GM23338 (cell line): Measurements from ENCODE around the gene DNASE1L1. TPM values are rescaled to one million over a fixed set of nuclear protein-coding genes. Genes with fewer than 3 reads are reported as not detected.

Source experiments
- ATAC-seq: fragments of 200-7000 bp; cut with Tn5 transposase; 3 replicates; pipeline ENCODE4 v1.9.1; 2020
- DNase-seq: peaks from one replicate; pipeline ENCODE4 v3.0.0-alpha.2; 2015; ENCODE audit warnings: low spot score
- H2AFZ ChIP-seq: fragments of 200-600 bp; sonication (generic); 2 replicates; pipeline ENCODE4 v1.8.0; 2016; ENCODE audit warnings: antibody characterized with exemption, mild to moderate bottlenecking, moderate library complexity
- H3F3A ChIP-seq: fragments of 200-600 bp; sonication (generic); replicated peaks from 2 replicates; pipeline ENCODE4 v1.8.0; 2017; ENCODE audit warnings: antibody characterized with exemption, mixed run types, low read depth
- H3K27ac ChIP-seq: fragments of 200-600 bp; sonication (generic); 2 replicates; pipeline ENCODE4 v1.6.1; 2016; ENCODE audit warnings: low read depth
- H3K27me3 ChIP-seq: fragments of 200-600 bp; sonication (generic); 2 replicates; pipeline ENCODE4 v1.8.0; 2016; ENCODE audit warnings: mild to moderate bottlenecking, mixed run types, moderate library complexity; ENCODE audit not compliant: insufficient read depth
- H3K36me3 ChIP-seq: fragments of 200-600 bp; sonication (generic); 2 replicates; pipeline ENCODE4 v1.8.0; 2016; ENCODE audit warnings: mild to moderate bottlenecking; ENCODE audit not compliant: insufficient read depth
- H3K4me1 ChIP-seq: fragments of 200-600 bp; sonication (generic); 2 replicates; pipeline ENCODE4 v1.8.0; 2016; ENCODE audit warnings: mild to moderate bottlenecking, moderate library complexity; ENCODE audit not compliant: insufficient read depth
- H3K4me2 ChIP-seq: fragments of 200-600 bp; sonication (generic); 2 replicates; pipeline ENCODE4 v1.7.1; 2017; ENCODE audit warnings: mixed run types
- H3K4me3 ChIP-seq: fragments of 200-600 bp; sonication (generic); 2 replicates; pipeline ENCODE4 v1.6.1; 2016; ENCODE audit warnings: mixed run types
- H3K79me2 ChIP-seq: fragments of 200-600 bp; sonication (generic); replicated peaks from 2 replicates; pipeline ENCODE4 v1.8.0; 2017; ENCODE audit warnings: mild to moderate bottlenecking; ENCODE audit not compliant: insufficient read depth
- H3K9me2 ChIP-seq: fragments of 200-600 bp; sonication (generic); 2 replicates; pipeline ENCODE4 v1.8.0; 2017; ENCODE audit not compliant: insufficient read depth
- H4K20me1 ChIP-seq: fragments of 200-600 bp; sonication (generic); replicated peaks from 2 replicates; pipeline ENCODE4 v1.8.0; 2017; ENCODE audit warnings: mild to moderate bottlenecking; ENCODE audit not compliant: insufficient read depth
- H3K27ac Mint-ChIP-seq: 2 replicates; pipeline ENCODE4 v1.8.0; 2020; ENCODE audit warnings: inconsistent platforms, mild to moderate bottlenecking, moderate library complexity, mixed read lengths
- H3K27me3 Mint-ChIP-seq: 3 replicates; pipeline ENCODE4 v1.8.0; 2022; ENCODE audit warnings: low read depth, mild to moderate bottlenecking, moderate library complexity, mixed read lengths, inconsistent platforms; ENCODE audit not compliant: insufficient read depth, poor library complexity
- H3K36me3 Mint-ChIP-seq: 3 replicates; pipeline ENCODE4 v1.8.0; 2021; ENCODE audit warnings: low read depth, mild to moderate bottlenecking, inconsistent platforms, moderate library complexity, mixed read lengths
- H3K4me1 Mint-ChIP-seq: 3 replicates; pipeline ENCODE4 v1.8.0; 2020; ENCODE audit warnings: mild to moderate bottlenecking, inconsistent platforms, mixed read lengths
- H3K4me3 Mint-ChIP-seq: 3 replicates; pipeline ENCODE4 v1.8.0; 2021; ENCODE audit warnings: moderate library complexity, mild to moderate bottlenecking, inconsistent platforms, mixed read lengths
- H3K9me3 Mint-ChIP-seq: 3 replicates; pipeline ENCODE4 v1.8.0; 2020; ENCODE audit warnings: moderate library complexity, mild to moderate bottlenecking, inconsistent platforms, mixed read lengths
- EZH2phosphoT487 ChIP-seq: fragments of 200-600 bp; sonication (generic); IDR thresholded peaks from one replicate; pipeline ENCODE4 v1.8.1; 2018; ENCODE audit warnings: antibody characterized with exemption; ENCODE audit not compliant: unreplicated experiment
- JUNB ChIP-seq: IDR thresholded peaks from one replicate; pipeline ENCODE4 v1.6.1; 2016; ENCODE audit warnings: antibody characterized with exemption; ENCODE audit not compliant: unreplicated experiment
- NANOG ChIP-seq: IDR thresholded peaks from 2 replicates; pipeline ENCODE4 v1.6.1; 2016; ENCODE audit warnings: antibody characterized with exemption, borderline replicate concordance
- STAT1 ChIP-seq: IDR thresholded peaks from one replicate; pipeline ENCODE4 v1.6.1; 2016; ENCODE audit warnings: antibody characterized with exemption; ENCODE audit not compliant: unreplicated experiment
- ZNF114 ChIP-seq: fragments of 250-450 bp; sonication (Bioruptor Pico); IDR thresholded peaks from 2 replicates; pipeline ENCODE4 v1.5.0; 2020; ENCODE audit warnings: mild to moderate bottlenecking, moderate library complexity
- polyA plus RNA-seq: library from polyadenylated mRNA; unstranded; fragments of >200 nt; fragmentation: Nextera tagmentation; extraction: Ambion mirVana; gene quantifications from 2 replicates; pipeline ENCODE4 v1.2.1, GENCODE V29; 2016
- total RNA-seq: library from RNA; depleted of rRNA; stranded (reverse); fragments of >200 nt; shearing (Covaris generic); gene quantifications from 2 replicates; pipeline ENCODE4 v1.2.3, GENCODE V29; 2014
- TF ChIP-seq, protein P1 (sequence below), 2 experiments: fragments of 200-600 bp in 1 of 2; sonication (generic) in 1 of 2; conservative IDR thresholded peaks; 2 replicates each; pipeline versions ENCODE4 v1.5.1 to v1.6.1; 2016 to 2017; ENCODE audit warnings: antibody characterized with exemption in 2 of 2, low read depth in 2 of 2, mild to moderate bottlenecking in 2 of 2, moderate library complexity in 1 of 2
- TF ChIP-seq, protein P2 (sequence below): fragments of 250-450 bp; sonication (Bioruptor Pico); IDR thresholded peaks from 2 replicates; pipeline ENCODE4 v1.5.0; 2020; ENCODE audit warnings: mild to moderate bottlenecking, moderate library complexity
- TF ChIP-seq, protein P3 (sequence below): IDR thresholded peaks from one replicate; pipeline ENCODE4 v1.6.1; 2018; ENCODE audit warnings: antibody characterized with exemption; ENCODE audit not compliant: unreplicated experiment

DNASE1L1 gene
- total and polyA plus RNA-seq, 2 experiments from 2014 or later, result 3.3 to 16.1 TPM

DNA sequence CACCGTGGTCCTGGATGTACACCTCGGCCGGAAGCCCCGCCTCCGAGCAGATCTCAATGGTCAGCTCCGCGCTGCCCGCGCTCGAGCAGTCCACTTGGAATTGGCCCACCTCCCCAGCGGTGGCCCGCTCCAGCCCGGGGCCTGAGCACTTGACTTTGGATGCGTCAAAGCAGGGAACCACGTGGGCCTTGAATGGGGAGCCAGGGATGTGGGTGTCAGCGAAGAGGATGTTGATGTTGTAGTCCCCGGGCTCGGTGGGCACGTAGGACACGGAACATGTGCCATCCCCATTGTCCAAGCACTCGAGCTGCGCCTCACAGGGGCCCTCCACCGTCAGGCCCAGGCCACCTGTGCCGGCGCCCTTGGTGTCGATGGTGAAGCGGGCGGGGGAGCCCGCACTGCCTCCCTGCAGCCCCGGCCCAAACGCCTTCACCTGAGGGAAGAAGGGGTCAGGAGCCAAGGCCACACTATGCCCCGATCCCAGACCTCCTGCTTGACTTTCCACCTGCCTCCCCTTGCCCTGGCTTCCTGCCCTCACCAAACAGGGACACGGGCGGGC lies 48.8 kb downstream of the DNASE1L1 start:
- no peak overlapping the region for H3K27ac Mint-ChIP-seq
- Histone ChIP-seq H3K4me3 (no peak overlapping the region), H3K27ac (no peak overlapping the region), H3F3A (no peaks in the 10 kb centered on the region), H3K9me2 (no peaks in the 10 kb centered on the region), H3K36me3 (peaks cover 20% of the 10 kb centered on the region), H3K4me2 (no peak overlapping the region), H3K27me3 (no peaks in the 10 kb centered on the region), H3K4me1 (no peaks in the 10 kb centered on the region), H3K79me2 (peaks cover 6% of the 10 kb centered on the region; the same call in 1 of the 2 replicates), H2AFZ (no peak overlapping the region), H4K20me1 (no peaks in the 10 kb centered on the region)
- H3K27me3 Mint-ChIP-seq, result peaks cover 12% of the 10 kb centered on the region
- no peak for ATAC-seq
- H3K4me3 Mint-ChIP-seq, result no peak overlapping the region
- TF ChIP-seq, protein P1, sequence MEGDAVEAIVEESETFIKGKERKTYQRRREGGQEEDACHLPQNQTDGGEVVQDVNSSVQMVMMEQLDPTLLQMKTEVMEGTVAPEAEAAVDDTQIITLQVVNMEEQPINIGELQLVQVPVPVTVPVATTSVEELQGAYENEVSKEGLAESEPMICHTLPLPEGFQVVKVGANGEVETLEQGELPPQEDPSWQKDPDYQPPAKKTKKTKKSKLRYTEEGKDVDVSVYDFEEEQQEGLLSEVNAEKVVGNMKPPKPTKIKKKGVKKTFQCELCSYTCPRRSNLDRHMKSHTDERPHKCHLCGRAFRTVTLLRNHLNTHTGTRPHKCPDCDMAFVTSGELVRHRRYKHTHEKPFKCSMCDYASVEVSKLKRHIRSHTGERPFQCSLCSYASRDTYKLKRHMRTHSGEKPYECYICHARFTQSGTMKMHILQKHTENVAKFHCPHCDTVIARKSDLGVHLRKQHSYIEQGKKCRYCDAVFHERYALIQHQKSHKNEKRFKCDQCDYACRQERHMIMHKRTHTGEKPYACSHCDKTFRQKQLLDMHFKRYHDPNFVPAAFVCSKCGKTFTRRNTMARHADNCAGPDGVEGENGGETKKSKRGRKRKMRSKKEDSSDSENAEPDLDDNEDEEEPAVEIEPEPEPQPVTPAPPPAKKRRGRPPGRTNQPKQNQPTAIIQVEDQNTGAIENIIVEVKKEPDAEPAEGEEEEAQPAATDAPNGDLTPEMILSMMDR (conservative IDR thresholded peaks at IDR 0.05; ENCODE audit: low read depth in 2 of 2), result no peak
- TF ChIP-seq, protein P2, sequence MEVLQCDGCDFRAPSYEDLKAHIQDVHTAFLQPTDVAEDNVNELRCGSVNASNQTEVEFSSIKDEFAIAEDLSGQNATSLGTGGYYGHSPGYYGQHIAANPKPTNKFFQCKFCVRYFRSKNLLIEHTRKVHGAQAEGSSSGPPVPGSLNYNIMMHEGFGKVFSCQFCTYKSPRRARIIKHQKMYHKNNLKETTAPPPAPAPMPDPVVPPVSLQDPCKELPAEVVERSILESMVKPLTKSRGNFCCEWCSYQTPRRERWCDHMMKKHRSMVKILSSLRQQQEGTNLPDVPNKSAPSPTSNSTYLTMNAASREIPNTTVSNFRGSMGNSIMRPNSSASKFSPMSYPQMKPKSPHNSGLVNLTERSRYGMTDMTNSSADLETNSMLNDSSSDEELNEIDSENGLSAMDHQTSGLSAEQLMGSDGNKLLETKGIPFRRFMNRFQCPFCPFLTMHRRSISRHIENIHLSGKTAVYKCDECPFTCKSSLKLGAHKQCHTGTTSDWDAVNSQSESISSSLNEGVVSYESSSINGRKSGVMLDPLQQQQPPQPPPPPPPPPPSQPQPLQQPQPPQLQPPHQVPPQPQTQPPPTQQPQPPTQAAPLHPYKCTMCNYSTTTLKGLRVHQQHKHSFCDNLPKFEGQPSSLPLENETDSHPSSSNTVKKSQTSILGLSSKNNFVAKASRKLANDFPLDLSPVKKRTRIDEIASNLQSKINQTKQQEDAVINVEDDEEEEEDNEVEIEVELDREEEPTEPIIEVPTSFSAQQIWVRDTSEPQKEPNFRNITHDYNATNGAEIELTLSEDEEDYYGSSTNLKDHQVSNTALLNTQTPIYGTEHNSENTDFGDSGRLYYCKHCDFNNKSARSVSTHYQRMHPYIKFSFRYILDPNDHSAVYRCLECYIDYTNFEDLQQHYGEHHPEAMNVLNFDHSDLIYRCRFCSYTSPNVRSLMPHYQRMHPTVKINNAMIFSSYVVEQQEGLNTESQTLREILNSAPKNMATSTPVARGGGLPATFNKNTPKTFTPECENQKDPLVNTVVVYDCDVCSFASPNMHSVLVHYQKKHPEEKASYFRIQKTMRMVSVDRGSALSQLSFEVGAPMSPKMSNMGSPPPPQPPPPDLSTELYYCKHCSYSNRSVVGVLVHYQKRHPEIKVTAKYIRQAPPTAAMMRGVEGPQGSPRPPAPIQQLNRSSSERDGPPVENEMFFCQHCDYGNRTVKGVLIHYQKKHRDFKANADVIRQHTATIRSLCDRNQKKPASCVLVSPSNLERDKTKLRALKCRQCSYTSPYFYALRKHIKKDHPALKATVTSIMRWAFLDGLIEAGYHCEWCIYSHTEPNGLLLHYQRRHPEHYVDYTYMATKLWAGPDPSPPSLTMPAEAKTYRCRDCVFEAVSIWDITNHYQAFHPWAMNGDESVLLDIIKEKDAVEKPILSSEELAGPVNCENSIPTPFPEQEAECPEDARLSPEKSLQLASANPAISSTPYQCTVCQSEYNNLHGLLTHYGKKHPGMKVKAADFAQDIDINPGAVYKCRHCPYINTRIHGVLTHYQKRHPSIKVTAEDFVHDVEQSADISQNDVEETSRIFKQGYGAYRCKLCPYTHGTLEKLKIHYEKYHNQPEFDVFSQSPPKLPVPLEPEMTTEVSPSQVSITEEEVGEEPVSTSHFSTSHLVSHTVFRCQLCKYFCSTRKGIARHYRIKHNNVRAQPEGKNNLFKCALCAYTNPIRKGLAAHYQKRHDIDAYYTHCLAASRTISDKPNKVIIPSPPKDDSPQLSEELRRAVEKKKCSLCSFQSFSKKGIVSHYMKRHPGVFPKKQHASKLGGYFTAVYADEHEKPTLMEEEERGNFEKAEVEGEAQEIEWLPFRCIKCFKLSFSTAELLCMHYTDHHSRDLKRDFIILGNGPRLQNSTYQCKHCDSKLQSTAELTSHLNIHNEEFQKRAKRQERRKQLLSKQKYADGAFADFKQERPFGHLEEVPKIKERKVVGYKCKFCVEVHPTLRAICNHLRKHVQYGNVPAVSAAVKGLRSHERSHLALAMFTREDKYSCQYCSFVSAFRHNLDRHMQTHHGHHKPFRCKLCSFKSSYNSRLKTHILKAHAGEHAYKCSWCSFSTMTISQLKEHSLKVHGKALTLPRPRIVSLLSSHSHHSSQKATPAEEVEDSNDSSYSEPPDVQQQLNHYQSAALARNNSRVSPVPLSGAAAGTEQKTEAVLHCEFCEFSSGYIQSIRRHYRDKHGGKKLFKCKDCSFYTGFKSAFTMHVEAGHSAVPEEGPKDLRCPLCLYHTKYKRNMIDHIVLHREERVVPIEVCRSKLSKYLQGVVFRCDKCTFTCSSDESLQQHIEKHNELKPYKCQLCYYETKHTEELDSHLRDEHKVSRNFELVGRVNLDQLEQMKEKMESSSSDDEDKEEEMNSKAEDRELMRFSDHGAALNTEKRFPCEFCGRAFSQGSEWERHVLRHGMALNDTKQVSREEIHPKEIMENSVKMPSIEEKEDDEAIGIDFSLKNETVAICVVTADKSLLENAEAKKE (CRISPR knock-in tag), result no peak
- TF ChIP-seq STAT1, result no peak
- TF ChIP-seq NANOG, result no peak
- no peak for TF ChIP-seq EZH2phosphoT487
- no peak for TF ChIP-seq ZNF114 (CRISPR knock-in tag)
- TF ChIP-seq JUNB, result no peak
- TF ChIP-seq, protein P3, sequence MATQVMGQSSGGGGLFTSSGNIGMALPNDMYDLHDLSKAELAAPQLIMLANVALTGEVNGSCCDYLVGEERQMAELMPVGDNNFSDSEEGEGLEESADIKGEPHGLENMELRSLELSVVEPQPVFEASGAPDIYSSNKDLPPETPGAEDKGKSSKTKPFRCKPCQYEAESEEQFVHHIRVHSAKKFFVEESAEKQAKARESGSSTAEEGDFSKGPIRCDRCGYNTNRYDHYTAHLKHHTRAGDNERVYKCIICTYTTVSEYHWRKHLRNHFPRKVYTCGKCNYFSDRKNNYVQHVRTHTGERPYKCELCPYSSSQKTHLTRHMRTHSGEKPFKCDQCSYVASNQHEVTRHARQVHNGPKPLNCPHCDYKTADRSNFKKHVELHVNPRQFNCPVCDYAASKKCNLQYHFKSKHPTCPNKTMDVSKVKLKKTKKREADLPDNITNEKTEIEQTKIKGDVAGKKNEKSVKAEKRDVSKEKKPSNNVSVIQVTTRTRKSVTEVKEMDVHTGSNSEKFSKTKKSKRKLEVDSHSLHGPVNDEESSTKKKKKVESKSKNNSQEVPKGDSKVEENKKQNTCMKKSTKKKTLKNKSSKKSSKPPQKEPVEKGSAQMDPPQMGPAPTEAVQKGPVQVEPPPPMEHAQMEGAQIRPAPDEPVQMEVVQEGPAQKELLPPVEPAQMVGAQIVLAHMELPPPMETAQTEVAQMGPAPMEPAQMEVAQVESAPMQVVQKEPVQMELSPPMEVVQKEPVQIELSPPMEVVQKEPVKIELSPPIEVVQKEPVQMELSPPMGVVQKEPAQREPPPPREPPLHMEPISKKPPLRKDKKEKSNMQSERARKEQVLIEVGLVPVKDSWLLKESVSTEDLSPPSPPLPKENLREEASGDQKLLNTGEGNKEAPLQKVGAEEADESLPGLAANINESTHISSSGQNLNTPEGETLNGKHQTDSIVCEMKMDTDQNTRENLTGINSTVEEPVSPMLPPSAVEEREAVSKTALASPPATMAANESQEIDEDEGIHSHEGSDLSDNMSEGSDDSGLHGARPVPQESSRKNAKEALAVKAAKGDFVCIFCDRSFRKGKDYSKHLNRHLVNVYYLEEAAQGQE, result no peak
- H3K4me1 Mint-ChIP-seq, result no peaks in the 10 kb centered on the region; the same call in 2 of the 3 replicates
- DNase-seq, result no peak
- peaks cover 79% of the 10 kb centered on the region for H3K36me3 Mint-ChIP-seq
- no peaks in the 10 kb centered on the region; the same call in 2 of the 3 replicates for H3K9me3 Mint-ChIP-seq
